ENCODE results near the gene ADSS1. TPM values are rescaled to one million over a fixed set of nuclear protein-coding genes. Genes with fewer than 3 reads are reported as not detected.

ADSS1 gene
- total RNA-seq, 1 experiment from 2014 or later, result 10.0 TPM

DNA sequence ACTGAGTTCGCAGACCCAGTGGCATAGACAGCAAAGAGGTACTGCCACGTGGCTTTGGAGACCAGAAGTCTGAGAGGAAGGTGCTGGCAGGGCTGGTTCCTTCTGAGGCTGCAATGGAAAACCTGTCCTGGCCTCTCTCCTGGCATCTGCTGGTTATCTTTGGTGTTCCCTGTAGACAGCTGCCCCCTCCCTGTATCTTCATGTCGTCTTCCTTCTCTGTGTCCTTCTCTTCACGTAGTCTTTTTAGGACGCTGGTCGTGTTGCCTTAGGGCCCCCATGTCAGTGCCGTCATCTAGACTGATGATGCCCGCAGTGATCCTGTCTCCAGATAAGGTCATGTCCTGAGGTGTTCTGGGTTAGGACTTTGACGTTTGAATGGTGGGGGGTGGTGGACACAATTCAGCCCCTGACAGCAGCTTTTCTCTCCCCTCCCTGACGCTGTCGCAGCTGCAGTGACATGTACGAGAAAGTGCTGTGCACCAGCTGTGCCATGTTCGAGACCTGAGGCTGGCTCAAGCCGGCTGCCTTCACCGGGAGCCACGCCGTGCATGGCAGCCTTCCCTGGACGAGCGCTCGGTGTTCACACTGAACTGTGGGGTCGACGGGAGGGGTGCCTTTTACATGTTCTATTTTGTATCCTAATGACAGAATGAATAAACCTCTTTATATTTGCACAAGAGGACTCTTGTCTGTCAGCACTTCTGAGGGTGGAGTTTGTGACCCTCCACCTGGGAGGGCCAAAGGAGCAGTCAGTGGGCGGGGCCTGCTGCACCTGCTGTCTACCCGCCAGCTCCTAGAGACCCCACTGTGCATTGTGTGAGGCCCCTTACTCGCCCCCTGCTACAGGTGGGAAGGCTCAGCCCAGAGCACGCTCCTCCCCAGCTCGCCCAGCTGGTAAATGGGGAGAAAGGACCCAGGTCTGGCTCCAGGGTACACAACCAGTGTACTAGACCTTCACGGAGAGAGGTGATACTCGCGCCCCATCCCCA is 35.2 kb downstream of the ADSS1 start:
- peaks cover 29% of the 10 kb centered on the region for H3K36me3 Mint-ChIP-seq
- no peak for DNase-seq (ENCODE audit: low spot score)
- CTCF ChIA-PET, result interaction anchor here (0.7 to 3.7 kb wide), 3 partner anchors 9 to 67 kb away, joined by 4 to 12 read pairs (median 10); no protein-coding TSS in a partner anchor
- ATAC-seq, result no peak
- no peak overlapping the region for H3K4me3 Mint-ChIP-seq
- H3K9me3 Mint-ChIP-seq, result no peaks in the 10 kb centered on the region
- peaks cover 10% of the 10 kb centered on the region for H3K4me1 Mint-ChIP-seq
- TF ChIP-seq, protein P1, sequence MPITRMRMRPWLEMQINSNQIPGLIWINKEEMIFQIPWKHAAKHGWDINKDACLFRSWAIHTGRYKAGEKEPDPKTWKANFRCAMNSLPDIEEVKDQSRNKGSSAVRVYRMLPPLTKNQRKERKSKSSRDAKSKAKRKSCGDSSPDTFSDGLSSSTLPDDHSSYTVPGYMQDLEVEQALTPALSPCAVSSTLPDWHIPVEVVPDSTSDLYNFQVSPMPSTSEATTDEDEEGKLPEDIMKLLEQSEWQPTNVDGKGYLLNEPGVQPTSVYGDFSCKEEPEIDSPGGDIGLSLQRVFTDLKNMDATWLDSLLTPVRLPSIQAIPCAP (CRISPR knock-in tag; IDR thresholded peaks at IDR 0.05), result no peak
- TF ChIP-seq, protein P2, sequence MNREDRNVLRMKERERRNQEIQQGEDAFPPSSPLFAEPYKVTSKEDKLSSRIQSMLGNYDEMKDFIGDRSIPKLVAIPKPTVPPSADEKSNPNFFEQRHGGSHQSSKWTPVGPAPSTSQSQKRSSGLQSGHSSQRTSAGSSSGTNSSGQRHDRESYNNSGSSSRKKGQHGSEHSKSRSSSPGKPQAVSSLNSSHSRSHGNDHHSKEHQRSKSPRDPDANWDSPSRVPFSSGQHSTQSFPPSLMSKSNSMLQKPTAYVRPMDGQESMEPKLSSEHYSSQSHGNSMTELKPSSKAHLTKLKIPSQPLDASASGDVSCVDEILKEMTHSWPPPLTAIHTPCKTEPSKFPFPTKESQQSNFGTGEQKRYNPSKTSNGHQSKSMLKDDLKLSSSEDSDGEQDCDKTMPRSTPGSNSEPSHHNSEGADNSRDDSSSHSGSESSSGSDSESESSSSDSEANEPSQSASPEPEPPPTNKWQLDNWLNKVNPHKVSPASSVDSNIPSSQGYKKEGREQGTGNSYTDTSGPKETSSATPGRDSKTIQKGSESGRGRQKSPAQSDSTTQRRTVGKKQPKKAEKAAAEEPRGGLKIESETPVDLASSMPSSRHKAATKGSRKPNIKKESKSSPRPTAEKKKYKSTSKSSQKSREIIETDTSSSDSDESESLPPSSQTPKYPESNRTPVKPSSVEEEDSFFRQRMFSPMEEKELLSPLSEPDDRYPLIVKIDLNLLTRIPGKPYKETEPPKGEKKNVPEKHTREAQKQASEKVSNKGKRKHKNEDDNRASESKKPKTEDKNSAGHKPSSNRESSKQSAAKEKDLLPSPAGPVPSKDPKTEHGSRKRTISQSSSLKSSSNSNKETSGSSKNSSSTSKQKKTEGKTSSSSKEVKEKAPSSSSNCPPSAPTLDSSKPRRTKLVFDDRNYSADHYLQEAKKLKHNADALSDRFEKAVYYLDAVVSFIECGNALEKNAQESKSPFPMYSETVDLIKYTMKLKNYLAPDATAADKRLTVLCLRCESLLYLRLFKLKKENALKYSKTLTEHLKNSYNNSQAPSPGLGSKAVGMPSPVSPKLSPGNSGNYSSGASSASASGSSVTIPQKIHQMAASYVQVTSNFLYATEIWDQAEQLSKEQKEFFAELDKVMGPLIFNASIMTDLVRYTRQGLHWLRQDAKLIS (CRISPR knock-in tag; IDR thresholded peaks at IDR 0.05; ENCODE audit: borderline replicate concordance), result no peak
- no peak for TF ChIP-seq ZNF121 (CRISPR knock-in tag; IDR thresholded peaks at IDR 0.05)
- TF ChIP-seq, protein P3, sequence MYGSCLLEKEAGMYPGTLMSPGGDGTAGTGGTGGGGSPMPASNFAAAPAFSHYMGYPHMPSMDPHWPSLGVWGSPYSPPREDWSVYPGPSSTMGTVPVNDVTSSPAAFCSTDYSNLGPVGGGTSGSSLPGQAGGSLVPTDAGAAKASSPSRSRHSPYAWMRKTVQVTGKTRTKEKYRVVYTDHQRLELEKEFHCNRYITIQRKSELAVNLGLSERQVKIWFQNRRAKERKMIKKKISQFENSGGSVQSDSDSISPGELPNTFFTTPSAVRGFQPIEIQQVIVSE (CRISPR knock-in tag; IDR thresholded peaks at IDR 0.05; ENCODE audit: borderline replicate concordance), result no peak
- no peaks in the 10 kb centered on the region; the same call in 1 of the 2 replicates for H3K27me3 Mint-ChIP-seq (ENCODE audit: low read depth)
- POLR2A ChIA-PET, result interaction anchor here (1.3 kb wide), 1 partner anchor 10 kb away, joined by 3 read pairs; no protein-coding TSS in a partner anchor
- H3K27ac Mint-ChIP-seq, result no peak overlapping the region

- Mint-ChIP-seq H3K27me3 (ENCODE audit: low read depth) (no peaks in the 10 kb centered on the region; the same call in 1 of the 2 replicates), H3K36me3 (peaks cover 16% of the 10 kb centered on the region), H3K4me3 (no peak overlapping the region; the same call in 1 of the 2 replicates), H3K27ac (no peak overlapping the region), H3K4me1 (peaks cover 26% of the 10 kb centered on the region), H3K9me3 (peaks cover 11% of the 10 kb centered on the region)
- ChIA-PET POLR2A (no interaction called here), CTCF (interaction anchor here (2.3 kb wide), 1 partner anchor 12 kb away, joined by 8 read pairs; the partner anchor contains the start of gene SIVA1)
- ATAC-seq (no peak), DNase-seq (ENCODE audit: low spot score) (no peak)
- TF ChIP-seq NR1H2 (CRISPR knock-in tag; IDR thresholded peaks at IDR 0.05) (no peak), ZBTB21 (CRISPR knock-in tag; IDR thresholded peaks at IDR 0.05; ENCODE audit: borderline replicate concordance) (no peak), ZMAT4 (CRISPR knock-in tag; IDR thresholded peaks at IDR 0.05) (no peak), PRRX2 (CRISPR knock-in tag; IDR thresholded peaks at IDR 0.05) (no peak), CTCF (IDR thresholded peaks at IDR 0.05) (no peak), GRHL2 (CRISPR knock-in tag; IDR thresholded peaks at IDR 0.05; ENCODE audit: insufficient replicate concordance, severe bottlenecking) (no peak), ZNF317 (CRISPR knock-in tag; IDR thresholded peaks at IDR 0.05; ENCODE audit: borderline replicate concordance, low read depth) (no peak), SMAD4 (CRISPR knock-in tag; IDR thresholded peaks at IDR 0.05) (no peak), NFE2L1 (CRISPR knock-in tag; IDR thresholded peaks at IDR 0.05) (no peak)
- TF ChIP-seq, protein P1 (CRISPR knock-in tag; IDR thresholded peaks at IDR 0.05), result no peak
Measured at GRCh38 chr14:104765517-104765916, 41.5 kb downstream of the ADSS1 start.
